Neural crest cell (in vitro differentiated cells): Measurements from ENCODE around the gene HEATR5A. TPM values are rescaled to one million over a fixed set of nuclear protein-coding genes. Genes with fewer than 3 reads are reported as not detected.

Experiments
- DNase-seq: peaks from one replicate; pipeline ENCODE4 v3.0.0; 2021; ENCODE audit warnings: low read depth, mixed read lengths, low spot score
- H3K27ac Mint-ChIP-seq: one replicate; pipeline ENCODE4 v1.8.0; 2021; ENCODE audit warnings: mild to moderate bottlenecking, mixed read lengths; ENCODE audit not compliant: unreplicated experiment
- H3K27me3 Mint-ChIP-seq: 2 replicates; pipeline ENCODE4 v1.8.0; 2021; ENCODE audit warnings: low read depth, mild to moderate bottlenecking, mixed read lengths
- H3K36me3 Mint-ChIP-seq: 2 replicates; pipeline ENCODE4 v1.8.0; 2021; ENCODE audit warnings: low read depth, mild to moderate bottlenecking, mixed read lengths
- H3K4me1 Mint-ChIP-seq: 2 replicates; pipeline ENCODE4 v1.8.0; 2021; ENCODE audit warnings: mixed read lengths
- H3K4me3 Mint-ChIP-seq: one replicate; pipeline ENCODE4 v1.8.0; 2021; ENCODE audit warnings: mild to moderate bottlenecking, mixed read lengths
- H3K9me3 Mint-ChIP-seq: 2 replicates; pipeline ENCODE4 v1.8.0; 2021; ENCODE audit warnings: mixed read lengths
- total RNA-seq: library from RNA; stranded (reverse); gene quantifications from 2 replicates; pipeline ENCODE4 v1.2.1, GENCODE V29; 2021
- TF ChIP-seq, protein P1 (sequence below): fragments of 200-600 bp; sonication (generic); conservative IDR thresholded peaks from 2 replicates; pipeline ENCODE4 v1.5.0; 2021; ENCODE audit warnings: antibody characterized with exemption, mild to moderate bottlenecking

The HEATR5A gene
- total RNA-seq, 1 donor from 2014 or later = 32.6 TPM

DNA sequence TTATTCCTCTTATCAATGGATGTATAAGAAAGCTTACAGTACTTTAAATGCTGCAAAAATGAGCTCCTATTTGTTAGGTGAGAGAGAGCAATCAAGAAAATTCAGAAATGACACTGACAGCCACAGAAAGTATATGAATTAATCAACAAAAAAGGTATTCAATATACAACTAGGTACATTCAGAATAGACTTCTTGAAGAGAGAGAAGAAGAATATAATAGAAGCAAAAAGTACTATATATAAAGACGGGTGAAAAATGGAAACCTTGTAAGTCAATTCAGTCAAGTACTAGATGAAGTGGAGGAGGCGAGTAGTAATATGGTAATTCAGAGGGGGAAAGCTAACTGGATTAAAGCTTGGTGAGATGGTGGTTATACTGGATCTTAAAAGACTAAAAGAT, 74.3 kb downstream of the HEATR5A start:
- peak overlapping the region; percentile 8 for H3K27ac Mint-ChIP-seq
- H3K27me3 Mint-ChIP-seq = no peaks in the 10 kb centered on the region
- TF ChIP-seq, protein P1, sequence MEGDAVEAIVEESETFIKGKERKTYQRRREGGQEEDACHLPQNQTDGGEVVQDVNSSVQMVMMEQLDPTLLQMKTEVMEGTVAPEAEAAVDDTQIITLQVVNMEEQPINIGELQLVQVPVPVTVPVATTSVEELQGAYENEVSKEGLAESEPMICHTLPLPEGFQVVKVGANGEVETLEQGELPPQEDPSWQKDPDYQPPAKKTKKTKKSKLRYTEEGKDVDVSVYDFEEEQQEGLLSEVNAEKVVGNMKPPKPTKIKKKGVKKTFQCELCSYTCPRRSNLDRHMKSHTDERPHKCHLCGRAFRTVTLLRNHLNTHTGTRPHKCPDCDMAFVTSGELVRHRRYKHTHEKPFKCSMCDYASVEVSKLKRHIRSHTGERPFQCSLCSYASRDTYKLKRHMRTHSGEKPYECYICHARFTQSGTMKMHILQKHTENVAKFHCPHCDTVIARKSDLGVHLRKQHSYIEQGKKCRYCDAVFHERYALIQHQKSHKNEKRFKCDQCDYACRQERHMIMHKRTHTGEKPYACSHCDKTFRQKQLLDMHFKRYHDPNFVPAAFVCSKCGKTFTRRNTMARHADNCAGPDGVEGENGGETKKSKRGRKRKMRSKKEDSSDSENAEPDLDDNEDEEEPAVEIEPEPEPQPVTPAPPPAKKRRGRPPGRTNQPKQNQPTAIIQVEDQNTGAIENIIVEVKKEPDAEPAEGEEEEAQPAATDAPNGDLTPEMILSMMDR = no peak
- H3K4me1 Mint-ChIP-seq = no peaks in the 10 kb centered on the region
- peaks cover 4% of the 10 kb centered on the region for H3K36me3 Mint-ChIP-seq
- H3K4me3 Mint-ChIP-seq = no peak overlapping the region
- DNase-seq = no peak
- no peaks in the 10 kb centered on the region for H3K9me3 Mint-ChIP-seq

DNA sequence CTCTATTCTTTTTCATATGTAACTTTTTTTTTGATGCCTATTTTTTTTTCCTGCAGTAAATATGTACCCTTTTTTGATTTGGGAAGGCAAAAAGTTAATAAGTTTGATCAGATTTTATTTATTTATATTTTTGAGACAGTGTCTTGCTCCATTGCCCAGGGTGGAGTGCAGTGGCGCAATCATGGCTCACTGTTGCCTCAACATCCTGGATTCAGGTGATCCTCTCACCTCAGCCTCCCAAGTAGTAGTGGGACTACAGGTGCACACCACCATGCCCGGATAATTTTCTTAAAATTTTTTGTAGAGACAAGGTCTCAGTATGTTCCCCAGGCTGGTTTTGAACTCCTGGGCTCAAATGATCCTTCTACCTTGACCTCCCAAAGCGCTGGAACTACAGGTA, 79.1 kb downstream of the HEATR5A start:
- TF ChIP-seq, protein P1 = no peak
- H3K36me3 Mint-ChIP-seq = peaks cover 3% of the 10 kb centered on the region
- no peak overlapping the region for H3K4me3 Mint-ChIP-seq
- H3K27ac Mint-ChIP-seq = no peak overlapping the region
- H3K9me3 Mint-ChIP-seq = no peaks in the 10 kb centered on the region
- DNase-seq = no peak
- H3K27me3 Mint-ChIP-seq = no peaks in the 10 kb centered on the region
- no peaks in the 10 kb centered on the region for H3K4me1 Mint-ChIP-seq

DNA sequence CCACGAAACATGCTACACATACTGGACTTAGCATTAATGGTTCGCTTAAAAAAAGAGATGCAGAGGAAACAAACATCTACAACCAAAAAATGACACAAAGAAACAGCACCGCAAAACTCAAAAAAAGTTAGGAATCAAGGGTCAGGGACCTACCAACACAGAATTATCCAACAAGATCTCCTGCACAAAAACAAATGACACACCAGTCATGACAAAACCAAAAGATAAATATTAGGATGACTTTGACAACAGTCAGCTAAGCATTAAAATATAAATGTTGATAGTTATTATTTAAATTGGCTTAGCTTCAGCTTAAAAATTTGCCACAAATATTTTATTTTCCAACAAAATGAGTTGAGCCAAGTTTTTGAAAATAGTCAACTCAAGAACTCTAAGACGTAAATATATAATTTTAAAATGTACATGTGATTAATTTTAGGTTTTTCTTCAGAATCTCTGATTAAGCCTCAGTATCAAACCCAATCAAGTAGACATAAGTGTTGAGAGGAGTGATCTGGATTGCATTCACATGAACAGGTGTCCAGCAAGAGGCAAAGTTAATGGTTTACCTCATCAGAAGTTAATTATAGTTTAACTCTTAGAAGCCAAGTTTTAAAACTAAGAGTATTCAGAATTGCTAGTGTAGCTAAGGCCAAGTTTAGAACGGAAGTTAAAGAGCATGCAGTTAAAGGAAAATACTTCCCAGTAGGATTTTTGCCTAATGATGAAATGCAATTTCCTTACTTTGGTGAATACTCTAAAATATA, 79.9 kb downstream of the HEATR5A start:
- H3K27ac Mint-ChIP-seq = no peak overlapping the region
- H3K9me3 Mint-ChIP-seq = no peaks in the 10 kb centered on the region
- TF ChIP-seq, protein P1 = no peak
- peaks cover 2% of the 10 kb centered on the region for H3K36me3 Mint-ChIP-seq
- H3K27me3 Mint-ChIP-seq = no peaks in the 10 kb centered on the region
- no peak overlapping the region for H3K4me3 Mint-ChIP-seq
- DNase-seq = no peak
- H3K4me1 Mint-ChIP-seq = no peaks in the 10 kb centered on the region

DNA sequence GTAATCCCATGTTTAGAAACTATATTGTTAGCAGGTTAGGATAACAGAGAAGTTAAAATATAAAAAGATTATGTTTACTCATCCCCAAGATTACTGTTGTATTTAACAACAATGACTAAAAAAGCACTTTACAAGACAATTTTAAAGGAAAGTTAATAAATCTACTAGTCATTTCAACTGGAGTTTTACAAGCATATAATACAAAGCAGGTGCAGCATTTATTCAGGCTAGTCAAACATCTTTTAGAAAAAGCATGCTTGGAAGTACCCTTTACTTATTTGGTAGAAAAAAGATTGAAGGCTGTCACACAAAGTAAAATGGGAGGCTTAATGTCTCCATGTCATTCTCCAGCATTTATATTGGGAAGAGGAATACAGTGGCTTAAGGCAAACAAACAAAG, 80.6 kb downstream of the HEATR5A start:
- no peaks in the 10 kb centered on the region for H3K9me3 Mint-ChIP-seq
- peaks cover 4% of the 10 kb centered on the region for H3K36me3 Mint-ChIP-seq
- no peaks in the 10 kb centered on the region for H3K4me1 Mint-ChIP-seq
- TF ChIP-seq, protein P1 = no peak
- no peaks in the 10 kb centered on the region for H3K27me3 Mint-ChIP-seq
- H3K4me3 Mint-ChIP-seq = no peak overlapping the region
- no peak overlapping the region for H3K27ac Mint-ChIP-seq
- DNase-seq = no peak

DNA sequence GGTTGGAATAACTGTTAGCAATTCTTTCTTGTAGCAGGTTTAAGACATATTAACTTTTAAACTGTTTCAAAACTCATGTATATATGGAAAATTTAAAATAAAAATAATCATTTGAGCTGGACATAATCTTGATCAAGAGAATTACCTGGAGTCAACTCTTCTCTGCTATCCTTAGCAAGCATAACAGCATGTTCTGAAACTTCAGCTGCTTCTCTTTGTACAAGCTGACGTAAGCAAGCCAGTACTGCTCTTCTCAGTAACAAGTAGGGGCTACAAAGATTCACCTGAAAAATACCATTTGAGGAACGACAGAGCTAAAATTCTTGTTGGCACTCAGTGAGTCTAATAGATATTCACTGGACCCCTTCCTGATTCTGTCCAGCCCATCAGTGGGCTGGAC, 83.0 kb downstream of the HEATR5A start:
- Mint-ChIP-seq H3K27ac (no peak overlapping the region), H3K4me3 (no peak overlapping the region), H3K27me3 (no peaks in the 10 kb centered on the region), H3K9me3 (no peaks in the 10 kb centered on the region), H3K36me3 (peaks cover 17% of the 10 kb centered on the region), H3K4me1 (no peaks in the 10 kb centered on the region)
- TF ChIP-seq, protein P1 = no peak
- DNase-seq = no peak
